Left colon (tissue), 2 donors: ENCODE results near the gene ANKRD10. TPM values are rescaled to one million over a fixed set of nuclear protein-coding genes. Genes with fewer than 3 reads are reported as not detected.

Experiments
- total RNA-seq, 2 donors: library from RNA; stranded (reverse); fragmentation: NEBNext Ultra II Directional; extraction: Animal tissue kit (Norgen Biotek cat#: 25700); gene quantifications; one replicate each; pipeline ENCODE4 v1.2.1, GENCODE V29; 2021
- donor health status: DM: no; HTN: no; CAD: no.
- donor health status: DM: yes; HTN: yes; CAD: no.

Gene ANKRD10
- total RNA-seq, 2 donors from 2014 or later: 116 to 121 TPM

Other genes starting within 250 kb of the ANKRD10 start
- 10 to 100 TPM; 38.4 to 55.8 TPM for gene CARS2, start 209.0 kb downstream of the ANKRD10 start, total RNA-seq
- 10 to 100 TPM; 13.2 to 15.2 TPM for gene ING1, start 201.4 kb downstream of the ANKRD10 start, total RNA-seq
- gene ARHGEF7, start 200.2 kb upstream of the ANKRD10 start, total RNA-seq: 10 to 100 TPM; 53.0 to 53.5 TPM